B cell (primary cell): ENCODE measurements around the gene DIRAS1. TPM values are rescaled to one million over a fixed set of nuclear protein-coding genes. Genes with fewer than 3 reads are reported as not detected.

Experiments used
- ATAC-seq: fragments of 200-7000 bp; cut with Tn5 transposase; one replicate; pipeline ENCODE4 v1.10.0; 2021; ENCODE audit warnings: low read depth, mild to moderate bottlenecking, moderate number of reproducible peaks, moderate library complexity
- CTCF ChIA-PET: fragments of 350-600 bp; sonication (Branson Sonifier 250); formaldehyde crosslinking; loops from one replicate; lab custom pipeline; 2021; ENCODE audit warnings: antibody characterized with exemption, inconsistent platforms; lab: Charles Lee
- POLR2A ChIA-PET: fragments of 350-600 bp; sonication (Branson Sonifier 250); formaldehyde crosslinking; loops from one replicate; lab custom pipeline; 2021; ENCODE audit warnings: antibody characterized with exemption; lab: Charles Lee
- DNase-seq: peaks from one replicate; pipeline ENCODE4 v3.0.0; 2013
- H2AFZ ChIP-seq: 2 replicates; pipeline ENCODE4 v1.6.1; 2012; ENCODE audit warnings: mild to moderate bottlenecking, low read depth, low read length; ENCODE audit not compliant: insufficient read depth, poor library complexity, severe bottlenecking
- H3K27ac ChIP-seq, 2 donors: 1 replicate in 1 of 2; 2 replicates in 1 of 2; pipeline ENCODE4 v1.5.1; 2012 to 2013; ENCODE audit warnings: low read length in 2 of 2, mild to moderate bottlenecking in 2 of 2, moderate library complexity in 1 of 2
- H3K27me3 ChIP-seq, 4 experiments: fragments of 200-600 bp in 1 of 4; sonication (generic) in 1 of 4; replicated peaks in 1 of 4; 1 replicate in 2 of 4; 2 replicates in 2 of 4; pipeline versions ENCODE4 v1.6.1 to v1.7.0; 2013 to 2016; ENCODE audit warnings: low read length in 3 of 4, mild to moderate bottlenecking in 2 of 4, mixed read lengths in 1 of 4, moderate library complexity in 1 of 4; ENCODE audit not compliant: insufficient read depth in 4 of 4, control insufficient read depth in 3 of 4; ENCODE audit errors: control extremely low read depth in 1 of 4
- H3K36me3 ChIP-seq, 2 experiments: replicated peaks in 1 of 2; 1 replicate in 1 of 2; 2 replicates in 1 of 2; pipeline versions ENCODE4 v1.6.1 to v1.7.1; 2013; ENCODE audit warnings: low read length in 1 of 2; ENCODE audit not compliant: insufficient read depth in 2 of 2, control insufficient read depth in 1 of 2; ENCODE audit errors: control extremely low read depth in 1 of 2, extremely low read depth in 1 of 2
- H3K4me1 ChIP-seq, 2 donors: fragments of 200-600 bp in 1 of 2; sonication (generic) in 1 of 2; 1 replicate in 1 of 2; 2 replicates in 1 of 2; pipeline versions ENCODE4 v1.5.1 to v1.6.1; 2013 to 2017; ENCODE audit warnings: low read length in 2 of 2; ENCODE audit not compliant: control insufficient read depth in 2 of 2, insufficient read depth in 2 of 2
- H3K4me2 ChIP-seq: replicated peaks from 2 replicates; pipeline ENCODE3; 2012; ENCODE audit warnings: mild to moderate bottlenecking, low read depth, low read length; ENCODE audit not compliant: poor library complexity, severe bottlenecking
- H3K4me3 ChIP-seq, 5 experiments: fragments of 200-600 bp in 1 of 5; sonication (generic) in 1 of 5; 1 replicate in 3 of 5; 2 replicates in 2 of 5; pipeline versions ENCODE4 v1.5.1 to v1.7.0; 2011 to 2016; ENCODE audit warnings: low read length in 4 of 5, mild to moderate bottlenecking in 4 of 5, low read depth in 2 of 5, control low read depth in 1 of 5, moderate library complexity in 1 of 5; ENCODE audit not compliant: insufficient read depth in 1 of 5; ENCODE audit errors: control extremely low read depth in 1 of 5, extremely low read depth in 1 of 5
- H3K79me2 ChIP-seq: fragments of 200-600 bp; sonication (generic); one replicate; pipeline ENCODE4 v1.6.0; 2016; ENCODE audit warnings: low read length; ENCODE audit not compliant: control insufficient read depth, insufficient read depth
- H3K9ac ChIP-seq: fragments of 200-600 bp; sonication (generic); 2 replicates; pipeline ENCODE4 v1.6.1; 2017; ENCODE audit warnings: mild to moderate bottlenecking, low read length, moderate library complexity
- H3K9me3 ChIP-seq, 3 donors: one replicate each; pipeline versions ENCODE4 v1.6.1 to v1.7.1; 2013; ENCODE audit warnings: low read length in 2 of 3; ENCODE audit not compliant: control insufficient read depth in 2 of 3, insufficient read depth in 1 of 3; ENCODE audit errors: control extremely low read depth in 1 of 3
- H4K20me1 ChIP-seq: 2 replicates; pipeline ENCODE4 v1.6.0; 2012; ENCODE audit warnings: mild to moderate bottlenecking, low read length; ENCODE audit not compliant: insufficient read depth, control insufficient read depth, poor library complexity, severe bottlenecking
- H3K27ac Mint-ChIP-seq: one replicate; pipeline ENCODE4 v1.8.0; 2021; ENCODE audit warnings: mixed read lengths
- H3K27me3 Mint-ChIP-seq: one replicate; pipeline ENCODE4 v1.8.0; 2021; ENCODE audit warnings: mixed read lengths
- H3K4me1 Mint-ChIP-seq: one replicate; pipeline ENCODE4 v1.8.0; 2021; ENCODE audit warnings: mixed read lengths
- H3K4me3 Mint-ChIP-seq: one replicate; pipeline ENCODE4 v1.8.0; 2021; ENCODE audit warnings: mixed read lengths
- H3K9me3 Mint-ChIP-seq: one replicate; pipeline ENCODE4 v1.8.0; 2022; ENCODE audit warnings: mixed read lengths; ENCODE audit not compliant: insufficient read depth
- EZH2 ChIP-seq: IDR thresholded peaks from 2 replicates; pipeline ENCODE4 v1.6.1; 2012; ENCODE audit warnings: borderline replicate concordance, low read depth, mild to moderate bottlenecking, moderate library complexity, low read length; ENCODE audit not compliant: insufficient read depth, poor library complexity, severe bottlenecking
- WGBS: methylation state at CpG from one replicate; pipeline ENCODE4 v1.1.5; 2013; ENCODE audit warnings: missing lambda C conversion rate; ENCODE audit not compliant: insufficient coverage; 5-methylcytosine and 5-hydroxymethylcytosine counted together
- intact Hi-C: fragments of 100-400 bp; cut with micrococcal nuclease; formaldehyde crosslinking; loops from one replicate; pipeline ENCODE4 v1.10.0; 2022
- polyA plus RNA-seq: library from polyadenylated mRNA; depleted of rRNA; stranded (reverse); fragments of >200 nt; gene quantifications from 2 replicates; pipeline ENCODE4 v1.2.3, GENCODE V29; 2012
- total RNA-seq, 2 donors: library from RNA; stranded (reverse); fragments of 120-200 nt in 1 of 2; gene quantifications; 1 replicate in 1 of 2; 2 replicates in 1 of 2; pipeline versions ENCODE4 v1.2.3 to v1.2.4, GENCODE V29; 2013 to 2022
- TF ChIP-seq, protein P1 (sequence below): fragments of 200-600 bp; IDR thresholded peaks from one replicate; pipeline ENCODE4 v1.8.0; 2022; ENCODE audit warnings: antibody characterized with exemption, mild to moderate bottlenecking

The DIRAS1 gene
- total and polyA plus RNA-seq, 2 donors (not counting 1 experiment from before 2014, with no cell fraction given) = 5.2 to 23.7 TPM

DNA sequence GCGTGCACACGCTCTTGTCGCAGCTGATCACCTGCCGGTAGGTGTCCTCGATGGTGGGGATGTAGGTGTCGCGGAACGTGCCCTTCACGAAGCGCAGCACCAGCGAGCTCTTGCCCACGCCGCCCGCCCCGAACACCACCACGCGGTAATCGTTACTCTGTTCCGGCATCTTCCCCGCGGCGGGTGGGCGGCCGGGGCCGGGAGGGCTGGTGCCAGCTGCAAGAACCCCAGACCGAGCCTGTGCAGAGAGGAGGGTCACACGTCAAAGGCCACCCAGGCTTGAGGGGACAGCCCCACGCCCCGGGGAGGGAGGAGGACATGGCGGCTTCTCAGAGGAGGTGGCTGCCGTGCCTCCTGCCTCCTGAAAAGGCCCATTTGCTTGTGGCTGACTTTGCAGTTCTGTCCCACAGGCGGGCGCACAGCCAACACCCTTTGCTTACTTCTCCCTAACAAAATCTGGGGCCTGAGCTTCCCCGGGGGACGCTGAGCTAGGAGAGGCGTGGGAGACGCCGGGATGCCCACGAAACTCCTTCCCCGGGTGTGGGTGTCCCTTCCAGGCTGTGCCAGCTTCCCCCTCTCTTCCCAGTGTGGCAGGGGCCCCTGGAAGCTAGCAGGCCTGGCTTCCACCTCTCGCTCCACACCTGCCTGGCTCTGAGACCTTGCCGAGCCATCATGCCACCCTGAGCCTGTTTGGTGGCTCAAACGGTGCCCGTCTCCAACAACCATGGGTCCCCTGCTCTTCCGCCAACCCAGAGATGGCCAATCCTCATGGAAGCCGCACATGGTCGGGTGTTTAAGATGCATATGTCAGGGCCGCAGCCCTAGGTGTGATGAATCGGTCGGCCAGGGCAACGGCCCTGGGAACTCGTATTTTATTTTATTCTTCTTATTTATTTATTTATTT is 3.3 kb downstream of the DIRAS1 start:
- Histone ChIP-seq H3K4me1 (peaks cover 30 to 40% of the 10 kb centered on the region in 2 donors), H3K36me3 (peaks cover 0 to 4% of the 10 kb centered on the region in 2 experiments), H3K4me2 (peak overlapping the region; percentile 8), H3K79me2 (peaks cover 6% of the 10 kb centered on the region), H3K4me3 (no peak overlapping the region), H3K9ac (no peak overlapping the region), H3K27me3 (peaks cover 0 to 17% (median 8%) of the 10 kb centered on the region in 4 experiments), H2AFZ (no peak overlapping the region), H4K20me1 (peaks cover 8% of the 10 kb centered on the region), H3K27ac (no peak overlapping the region), H3K9me3 (peaks cover 0 to 25% (median 10%) of the 10 kb centered on the region in 3 donors)
- CTCF ChIA-PET = interaction anchor here (1.3 kb wide), 1 partner anchor 32 kb away, joined by 6 read pairs; no protein-coding TSS in a partner anchor
- peaks cover 29% of the 10 kb centered on the region for H3K4me1 Mint-ChIP-seq
- no peak for ATAC-seq
- DNase-seq = no peak
- intact Hi-C loops = no loop called here
- peaks cover 5% of the 10 kb centered on the region for H3K9me3 Mint-ChIP-seq
- POLR2A ChIA-PET = no interaction called here
- WGBS = 92% methylated on average over 45 of the region's 52 CpGs
- H3K27ac Mint-ChIP-seq = no peak overlapping the region
- H3K4me3 Mint-ChIP-seq = no peak overlapping the region
- H3K27me3 Mint-ChIP-seq = no peaks in the 10 kb centered on the region
- TF ChIP-seq, protein P1, sequence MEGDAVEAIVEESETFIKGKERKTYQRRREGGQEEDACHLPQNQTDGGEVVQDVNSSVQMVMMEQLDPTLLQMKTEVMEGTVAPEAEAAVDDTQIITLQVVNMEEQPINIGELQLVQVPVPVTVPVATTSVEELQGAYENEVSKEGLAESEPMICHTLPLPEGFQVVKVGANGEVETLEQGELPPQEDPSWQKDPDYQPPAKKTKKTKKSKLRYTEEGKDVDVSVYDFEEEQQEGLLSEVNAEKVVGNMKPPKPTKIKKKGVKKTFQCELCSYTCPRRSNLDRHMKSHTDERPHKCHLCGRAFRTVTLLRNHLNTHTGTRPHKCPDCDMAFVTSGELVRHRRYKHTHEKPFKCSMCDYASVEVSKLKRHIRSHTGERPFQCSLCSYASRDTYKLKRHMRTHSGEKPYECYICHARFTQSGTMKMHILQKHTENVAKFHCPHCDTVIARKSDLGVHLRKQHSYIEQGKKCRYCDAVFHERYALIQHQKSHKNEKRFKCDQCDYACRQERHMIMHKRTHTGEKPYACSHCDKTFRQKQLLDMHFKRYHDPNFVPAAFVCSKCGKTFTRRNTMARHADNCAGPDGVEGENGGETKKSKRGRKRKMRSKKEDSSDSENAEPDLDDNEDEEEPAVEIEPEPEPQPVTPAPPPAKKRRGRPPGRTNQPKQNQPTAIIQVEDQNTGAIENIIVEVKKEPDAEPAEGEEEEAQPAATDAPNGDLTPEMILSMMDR = no peak
- TF ChIP-seq EZH2 = no peak
